Neural cell (in vitro differentiated cells): ENCODE measurements around the gene SNRK. TPM values are rescaled to one million over a fixed set of nuclear protein-coding genes. Genes with fewer than 3 reads are reported as not detected.

Experiments used
- H2AFZ ChIP-seq: fragments of 200-600, 300-800 bp; sonication (generic), shearing (Covaris generic); 2 replicates; pipeline ENCODE4 v1.6.0; 2014; ENCODE audit warnings: low read depth, mild to moderate bottlenecking, antibody characterized with exemption, low read length, moderate library complexity
- H3F3A ChIP-seq: fragments of 200-600 bp; shearing (Covaris generic); 2 replicates; pipeline ENCODE4 v1.6.1; 2016; ENCODE audit warnings: mild to moderate bottlenecking, moderate library complexity, mixed read lengths, antibody characterized with exemption, low read length; ENCODE audit not compliant: insufficient read depth, poor library complexity, severe bottlenecking
- H3K27ac ChIP-seq: fragments of 200-600, 300-800 bp; sonication (generic), shearing (Covaris generic); 2 replicates; pipeline ENCODE4 v1.5.1; 2014; ENCODE audit warnings: mild to moderate bottlenecking, low read length, moderate library complexity
- H3K27me3 ChIP-seq: fragments of 300-800, 200-600 bp; sonication (generic), shearing (Covaris generic); 2 replicates; pipeline ENCODE4 v1.6.0; 2014; ENCODE audit warnings: mild to moderate bottlenecking, low read depth, low read length, moderate library complexity; ENCODE audit not compliant: insufficient read depth
- H3K36me3 ChIP-seq: fragments of 300-800, 200-600 bp; sonication (generic), shearing (Covaris generic); 2 replicates; pipeline ENCODE4 v1.5.1; 2014; ENCODE audit warnings: mild to moderate bottlenecking, antibody characterized with exemption, low read length, moderate library complexity; ENCODE audit not compliant: insufficient read depth
- H3K4me2 ChIP-seq: fragments of 300-800, 200-600 bp; sonication (generic), shearing (Covaris generic); 2 replicates; pipeline ENCODE4 v1.6.0; 2014; ENCODE audit warnings: mild to moderate bottlenecking, low read length
- H3K4me3 ChIP-seq: fragments of 300-800, 200-600 bp; sonication (generic), shearing (Covaris generic); 2 replicates; pipeline ENCODE4 v1.5.1; 2014; ENCODE audit warnings: mild to moderate bottlenecking, low read length, moderate library complexity
- H3K79me2 ChIP-seq: fragments of 200-600 bp; shearing (Covaris generic); replicated peaks from 2 replicates; pipeline ENCODE4 v1.6.0; 2014; ENCODE audit warnings: mild to moderate bottlenecking, low read length, moderate library complexity; ENCODE audit not compliant: insufficient read depth
- H3K9ac ChIP-seq: fragments of 300-800, 200-600 bp; sonication (generic), shearing (Covaris generic); 2 replicates; pipeline ENCODE4 v1.6.1; 2016; ENCODE audit warnings: mild to moderate bottlenecking, low read length, mixed read lengths
- H3K9me2 ChIP-seq: fragments of 200-600 bp; shearing (Covaris generic); 2 replicates; pipeline ENCODE4 v1.6.1; 2016; ENCODE audit warnings: mild to moderate bottlenecking, low read length, mixed read lengths; ENCODE audit not compliant: insufficient read depth
- H3K9me3 ChIP-seq: fragments of 200-600, 300-800 bp; sonication (generic), shearing (Covaris generic); 2 replicates; pipeline ENCODE4 v1.6.1; 2016; ENCODE audit warnings: mild to moderate bottlenecking, mixed run types, low read length, moderate library complexity, mixed read lengths
- H4K20me1 ChIP-seq: fragments of 200-600 bp; shearing (Covaris generic); 2 replicates; pipeline ENCODE4 v1.6.1; 2016; ENCODE audit warnings: mild to moderate bottlenecking, mixed run types; ENCODE audit not compliant: insufficient read depth
- EP300 ChIP-seq: fragments of 450-650 bp; conservative IDR thresholded peaks from 2 replicates; pipeline ENCODE4 v1.6.1; 2014; ENCODE audit warnings: antibody characterized with exemption, mild to moderate bottlenecking, moderate library complexity; ENCODE audit not compliant: poor library complexity, severe bottlenecking
- EZH2 ChIP-seq: fragments of 200-600, 300-800 bp; shearing (Covaris generic), sonication (generic); IDR thresholded peaks from 2 replicates; pipeline ENCODE4 v1.6.1; 2014; ENCODE audit warnings: antibody characterized with exemption, low read length, borderline replicate concordance, mild to moderate bottlenecking; ENCODE audit not compliant: insufficient read depth, poor library complexity, severe bottlenecking
- MXI1 ChIP-seq: fragments of 450-650 bp; conservative IDR thresholded peaks from 2 replicates; pipeline ENCODE4 v1.6.1; 2014; ENCODE audit warnings: antibody characterized with exemption, mild to moderate bottlenecking; ENCODE audit not compliant: poor library complexity, severe bottlenecking
- POLR2AphosphoS5 ChIP-seq: IDR thresholded peaks from 2 replicates; pipeline ENCODE4 v1.6.1; 2012
- RAD21 ChIP-seq: fragments of 450-650 bp; conservative IDR thresholded peaks from 2 replicates; pipeline ENCODE4 v1.6.1; 2014; ENCODE audit warnings: antibody characterized with exemption, mild to moderate bottlenecking, moderate library complexity
- SMC3 ChIP-seq: fragments of 450-650 bp; conservative IDR thresholded peaks from 2 replicates; pipeline ENCODE4 v1.6.1; 2014; ENCODE audit warnings: antibody characterized with exemption, mild to moderate bottlenecking, moderate library complexity; ENCODE audit not compliant: poor library complexity
- TAF1 ChIP-seq: IDR thresholded peaks from 2 replicates; pipeline ENCODE4 v1.6.1; 2012; ENCODE audit warnings: low read depth
- polyA plus RNA-seq: library from polyadenylated mRNA; depleted of rRNA; stranded (reverse); fragments of >200 nt; gene quantifications from 2 replicates; pipeline ENCODE4 v1.2.3, GENCODE V29; 2014
- TF ChIP-seq, protein P1 (sequence below): fragments of 450-650 bp; IDR thresholded peaks from 2 replicates; pipeline ENCODE4 v1.5.1; 2014; ENCODE audit warnings: antibody characterized with exemption, mild to moderate bottlenecking, moderate library complexity; ENCODE audit not compliant: poor library complexity, severe bottlenecking
- TF ChIP-seq, protein P2 (sequence below): IDR thresholded peaks from 2 replicates; pipeline ENCODE4 v1.6.1; 2012; ENCODE audit warnings: borderline replicate concordance

Gene SNRK
- polyA plus RNA-seq, 1 donor from 2014 or later, result 27.3 TPM

DNA sequence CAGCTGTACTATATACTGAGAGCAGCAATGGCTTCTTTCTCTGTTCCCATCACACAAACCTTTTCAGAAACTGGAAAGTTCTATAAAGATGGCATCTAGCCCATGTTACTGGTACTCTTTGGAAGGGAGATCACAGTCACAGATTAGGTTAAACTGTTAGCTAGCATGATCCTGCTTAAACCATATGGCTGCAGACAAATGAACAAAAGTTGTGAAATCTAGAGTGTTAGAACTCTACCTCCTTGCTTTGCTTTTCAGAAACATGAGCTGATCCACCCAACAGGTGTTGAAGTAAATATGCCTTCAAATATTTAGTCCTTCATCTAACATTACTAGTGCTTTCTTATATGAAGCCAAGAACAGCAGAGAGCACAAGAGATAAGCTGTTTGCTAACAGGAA is 102.6 kb downstream of the SNRK start:
- Histone ChIP-seq H3F3A (no peaks in the 10 kb centered on the region), H4K20me1 (no peaks in the 10 kb centered on the region), H3K9me3 (no peaks in the 10 kb centered on the region), H3K36me3 (no peaks in the 10 kb centered on the region), H3K9me2 (no peaks in the 10 kb centered on the region), H3K4me2 (no peak overlapping the region), H3K27me3 (no peaks in the 10 kb centered on the region), H3K4me3 (no peak overlapping the region), H3K9ac (no peak overlapping the region), H3K79me2 (no peaks in the 10 kb centered on the region), H3K27ac (no peak overlapping the region), H2AFZ (no peak overlapping the region)
- TF ChIP-seq, protein P1, sequence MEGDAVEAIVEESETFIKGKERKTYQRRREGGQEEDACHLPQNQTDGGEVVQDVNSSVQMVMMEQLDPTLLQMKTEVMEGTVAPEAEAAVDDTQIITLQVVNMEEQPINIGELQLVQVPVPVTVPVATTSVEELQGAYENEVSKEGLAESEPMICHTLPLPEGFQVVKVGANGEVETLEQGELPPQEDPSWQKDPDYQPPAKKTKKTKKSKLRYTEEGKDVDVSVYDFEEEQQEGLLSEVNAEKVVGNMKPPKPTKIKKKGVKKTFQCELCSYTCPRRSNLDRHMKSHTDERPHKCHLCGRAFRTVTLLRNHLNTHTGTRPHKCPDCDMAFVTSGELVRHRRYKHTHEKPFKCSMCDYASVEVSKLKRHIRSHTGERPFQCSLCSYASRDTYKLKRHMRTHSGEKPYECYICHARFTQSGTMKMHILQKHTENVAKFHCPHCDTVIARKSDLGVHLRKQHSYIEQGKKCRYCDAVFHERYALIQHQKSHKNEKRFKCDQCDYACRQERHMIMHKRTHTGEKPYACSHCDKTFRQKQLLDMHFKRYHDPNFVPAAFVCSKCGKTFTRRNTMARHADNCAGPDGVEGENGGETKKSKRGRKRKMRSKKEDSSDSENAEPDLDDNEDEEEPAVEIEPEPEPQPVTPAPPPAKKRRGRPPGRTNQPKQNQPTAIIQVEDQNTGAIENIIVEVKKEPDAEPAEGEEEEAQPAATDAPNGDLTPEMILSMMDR, result no peak
- no peak for TF ChIP-seq POLR2AphosphoS5
- no peak for TF ChIP-seq SMC3
- no peak for TF ChIP-seq MXI1
- TF ChIP-seq EZH2, result no peak
- TF ChIP-seq, protein P2, sequence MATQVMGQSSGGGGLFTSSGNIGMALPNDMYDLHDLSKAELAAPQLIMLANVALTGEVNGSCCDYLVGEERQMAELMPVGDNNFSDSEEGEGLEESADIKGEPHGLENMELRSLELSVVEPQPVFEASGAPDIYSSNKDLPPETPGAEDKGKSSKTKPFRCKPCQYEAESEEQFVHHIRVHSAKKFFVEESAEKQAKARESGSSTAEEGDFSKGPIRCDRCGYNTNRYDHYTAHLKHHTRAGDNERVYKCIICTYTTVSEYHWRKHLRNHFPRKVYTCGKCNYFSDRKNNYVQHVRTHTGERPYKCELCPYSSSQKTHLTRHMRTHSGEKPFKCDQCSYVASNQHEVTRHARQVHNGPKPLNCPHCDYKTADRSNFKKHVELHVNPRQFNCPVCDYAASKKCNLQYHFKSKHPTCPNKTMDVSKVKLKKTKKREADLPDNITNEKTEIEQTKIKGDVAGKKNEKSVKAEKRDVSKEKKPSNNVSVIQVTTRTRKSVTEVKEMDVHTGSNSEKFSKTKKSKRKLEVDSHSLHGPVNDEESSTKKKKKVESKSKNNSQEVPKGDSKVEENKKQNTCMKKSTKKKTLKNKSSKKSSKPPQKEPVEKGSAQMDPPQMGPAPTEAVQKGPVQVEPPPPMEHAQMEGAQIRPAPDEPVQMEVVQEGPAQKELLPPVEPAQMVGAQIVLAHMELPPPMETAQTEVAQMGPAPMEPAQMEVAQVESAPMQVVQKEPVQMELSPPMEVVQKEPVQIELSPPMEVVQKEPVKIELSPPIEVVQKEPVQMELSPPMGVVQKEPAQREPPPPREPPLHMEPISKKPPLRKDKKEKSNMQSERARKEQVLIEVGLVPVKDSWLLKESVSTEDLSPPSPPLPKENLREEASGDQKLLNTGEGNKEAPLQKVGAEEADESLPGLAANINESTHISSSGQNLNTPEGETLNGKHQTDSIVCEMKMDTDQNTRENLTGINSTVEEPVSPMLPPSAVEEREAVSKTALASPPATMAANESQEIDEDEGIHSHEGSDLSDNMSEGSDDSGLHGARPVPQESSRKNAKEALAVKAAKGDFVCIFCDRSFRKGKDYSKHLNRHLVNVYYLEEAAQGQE, result no peak
- no peak for TF ChIP-seq RAD21
- no peak for TF ChIP-seq TAF1
- no peak for TF ChIP-seq EP300

DNA sequence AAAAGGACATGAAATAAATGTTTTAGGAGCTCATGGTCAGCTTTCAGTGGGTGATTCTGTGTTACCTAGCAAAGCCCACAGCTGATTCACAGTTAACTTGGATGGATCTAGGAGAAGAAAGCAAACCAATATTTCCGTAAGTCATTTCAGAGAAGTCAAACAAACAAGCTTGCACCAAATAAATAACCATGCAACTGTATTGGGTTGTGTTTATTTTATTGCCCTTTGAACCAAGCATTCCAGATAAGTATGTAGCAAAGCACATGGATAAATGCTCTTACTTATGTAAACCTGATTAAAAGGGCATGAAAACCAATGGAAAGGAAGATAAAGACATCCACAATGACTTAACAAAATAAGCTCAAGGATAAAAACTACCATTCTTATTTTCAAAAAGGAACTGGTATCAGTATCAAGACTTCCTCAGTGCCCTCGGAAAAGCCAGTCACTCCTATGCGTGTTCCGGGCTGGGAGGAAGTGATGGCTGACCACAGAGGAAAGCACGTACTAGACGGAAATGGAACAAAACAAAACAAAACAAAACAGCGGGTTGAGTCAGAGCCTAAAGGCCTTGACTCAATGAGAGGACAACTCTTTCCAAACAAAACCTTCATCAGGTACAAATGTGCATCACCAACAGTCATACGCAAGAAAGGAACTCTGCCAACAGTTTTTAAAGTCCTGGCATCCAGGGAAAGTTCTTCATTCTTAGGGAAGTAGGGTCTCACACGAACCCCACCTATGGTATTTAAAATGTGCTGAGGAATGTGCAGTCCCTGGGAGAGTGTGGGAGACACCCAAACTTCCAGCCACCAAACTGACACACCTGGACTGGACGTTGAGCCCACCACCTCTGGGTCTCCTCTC is 103.3 kb downstream of the SNRK start:
- Histone ChIP-seq H3K4me3 (no peak overlapping the region), H3K27ac (no peak overlapping the region)

More for the DNA sequence above, 103.3 kb downstream of the SNRK start:
- Histone ChIP-seq H3K4me2 (no peak overlapping the region), H3K27me3 (no peaks in the 10 kb centered on the region), H3F3A (no peaks in the 10 kb centered on the region), H2AFZ (no peak overlapping the region), H3K79me2 (no peaks in the 10 kb centered on the region), H3K36me3 (no peaks in the 10 kb centered on the region), H3K9me2 (no peaks in the 10 kb centered on the region), H3K9ac (no peak overlapping the region), H4K20me1 (no peaks in the 10 kb centered on the region), H3K9me3 (no peaks in the 10 kb centered on the region)
- no peak for TF ChIP-seq EZH2
- TF ChIP-seq, protein P2, result no peak
- TF ChIP-seq RAD21, result no peak
- no peak for TF ChIP-seq SMC3
- no peak for TF ChIP-seq TAF1
- TF ChIP-seq, protein P1, result no peak
- TF ChIP-seq EP300, result no peak
- TF ChIP-seq POLR2AphosphoS5, result no peak
- no peak for TF ChIP-seq MXI1
